KOPT-K1 (cell line): ENCODE results near the gene NLK.
"Not testable (repeated sequence)": the region's sequence is repeated elsewhere in the genome, so short reads cannot be mapped to it uniquely, and the experiment has no call there.

Source experiments
- H3K27ac ChIP-seq: fragments of 200-600 bp; sonication (generic); 2 replicates; pipeline ENCODE4 v1.5.1; 2016; ENCODE audit warnings: antibody characterized with exemption, mild to moderate bottlenecking, low read depth, low read length; ENCODE audit not compliant: poor library complexity, severe bottlenecking
- H3K36me3 ChIP-seq: fragments of 200-600 bp; sonication (generic); 2 replicates; pipeline ENCODE4 v1.5.1; 2017; ENCODE audit warnings: antibody characterized with exemption, mild to moderate bottlenecking, low read length, moderate library complexity; ENCODE audit not compliant: insufficient read depth
- H3K9me3 ChIP-seq: fragments of 200-600 bp; sonication (generic); 2 replicates; pipeline ENCODE4 v1.5.1; 2017; ENCODE audit warnings: antibody characterized with exemption, low read length, mild to moderate bottlenecking; ENCODE audit not compliant: insufficient read depth, poor library complexity, severe bottlenecking

Gene NLK

DNA sequence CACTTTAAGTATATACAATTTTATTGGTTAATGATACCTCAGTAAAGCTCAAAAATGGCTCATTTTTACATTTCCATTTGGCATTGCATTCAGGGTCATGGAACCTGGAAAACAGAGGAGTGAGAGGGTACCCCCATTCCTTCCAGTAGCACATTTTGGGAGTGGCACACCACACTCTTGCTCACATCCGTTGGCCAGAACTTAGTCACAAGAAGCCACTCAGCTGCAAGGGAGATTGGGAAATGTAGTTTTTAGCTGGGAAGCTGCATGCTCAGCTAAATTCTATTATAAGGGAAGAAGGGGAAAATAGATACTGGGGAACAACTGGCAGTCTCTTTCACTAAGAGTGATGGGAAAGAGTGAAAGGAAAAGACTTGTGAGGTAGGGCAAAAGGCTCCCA, 174.1 kb downstream of the NLK start:
- Histone ChIP-seq H3K36me3 (no peaks in the 10 kb centered on the region), H3K27ac (no peak overlapping the region), H3K9me3 (peaks cover 8% of the 10 kb centered on the region)

DNA sequence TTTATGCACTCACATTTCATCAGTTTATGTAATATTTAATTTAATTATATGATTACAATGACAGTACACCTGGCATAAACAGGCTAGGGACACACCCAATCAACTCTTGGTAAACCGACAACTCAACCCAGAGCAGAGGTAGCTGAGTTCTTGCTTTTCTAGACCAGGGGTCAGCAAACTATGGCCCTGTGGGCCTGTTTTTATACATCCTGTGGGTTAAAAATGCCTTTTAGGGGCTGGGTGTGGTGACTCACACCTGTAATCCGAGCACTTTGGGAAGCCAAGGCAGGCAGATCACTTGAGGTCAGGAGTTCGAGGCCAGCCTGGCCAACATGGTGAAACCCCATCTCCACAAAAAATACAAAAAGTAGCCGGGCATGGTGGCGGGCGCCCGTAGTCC, 177.3 kb downstream of the NLK start:
- no peaks in the 10 kb centered on the region for H3K36me3 ChIP-seq
- no peaks in the 10 kb centered on the region for H3K9me3 ChIP-seq
- H3K27ac ChIP-seq: no peak overlapping the region

DNA sequence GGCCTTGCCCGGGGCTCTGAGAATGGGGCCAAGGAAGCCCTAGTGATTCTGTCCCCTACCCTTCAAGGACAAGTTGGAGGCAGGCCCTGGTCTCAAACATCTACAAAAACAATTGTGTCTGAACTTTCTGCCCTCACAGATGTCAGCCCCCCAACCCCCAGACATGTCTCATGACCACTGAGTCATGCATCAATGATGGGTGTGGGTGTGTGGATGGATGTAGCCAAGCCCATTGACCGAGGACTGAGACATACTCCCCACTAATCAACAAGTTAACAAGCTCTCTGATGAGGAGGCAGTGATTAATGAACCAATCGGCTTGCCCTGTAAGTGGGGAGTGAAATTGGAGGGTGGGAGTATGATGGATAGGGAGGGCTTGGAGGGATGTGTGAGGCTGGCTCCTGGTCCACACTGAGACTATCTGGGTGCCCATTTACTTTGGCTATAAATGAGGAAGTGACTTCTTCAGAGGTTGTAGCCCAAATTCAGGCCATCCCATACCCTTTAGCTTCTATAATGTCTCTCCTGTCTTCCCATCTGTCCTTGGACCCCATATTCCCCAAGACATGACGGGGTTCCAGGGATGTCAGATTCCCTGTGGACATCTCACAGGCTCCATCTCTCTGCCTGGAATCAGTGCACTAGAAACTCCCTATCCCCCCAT, 179.4 kb downstream of the NLK start:
- no peaks in the 10 kb centered on the region for H3K36me3 ChIP-seq
- no peaks in the 10 kb centered on the region for H3K9me3 ChIP-seq
- H3K27ac ChIP-seq: no peak overlapping the region

DNA sequence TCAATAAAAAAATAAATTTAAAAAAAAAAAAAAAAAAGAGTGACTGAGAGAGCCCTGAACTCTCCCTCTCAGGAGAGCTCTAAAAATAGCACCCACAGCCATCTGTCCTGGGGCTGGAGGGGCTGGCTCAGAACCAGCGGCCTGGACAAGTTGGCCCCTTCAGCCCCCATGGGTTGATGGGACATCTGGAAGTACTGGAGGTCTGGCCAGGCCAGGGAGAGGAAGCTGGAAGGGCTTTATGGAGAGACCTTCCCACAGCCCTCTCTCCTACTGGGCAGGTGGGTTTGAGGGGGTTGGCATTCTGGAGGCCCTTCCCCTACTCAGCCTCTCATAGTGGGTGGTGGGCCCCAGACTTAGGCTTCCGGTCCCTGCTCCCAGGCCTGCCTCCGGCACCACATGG, 182.8 kb downstream of the NLK start:
- Histone ChIP-seq H3K9me3 (no peaks in the 10 kb centered on the region), H3K36me3 (no peaks in the 10 kb centered on the region), H3K27ac (no peak overlapping the region)

DNA sequence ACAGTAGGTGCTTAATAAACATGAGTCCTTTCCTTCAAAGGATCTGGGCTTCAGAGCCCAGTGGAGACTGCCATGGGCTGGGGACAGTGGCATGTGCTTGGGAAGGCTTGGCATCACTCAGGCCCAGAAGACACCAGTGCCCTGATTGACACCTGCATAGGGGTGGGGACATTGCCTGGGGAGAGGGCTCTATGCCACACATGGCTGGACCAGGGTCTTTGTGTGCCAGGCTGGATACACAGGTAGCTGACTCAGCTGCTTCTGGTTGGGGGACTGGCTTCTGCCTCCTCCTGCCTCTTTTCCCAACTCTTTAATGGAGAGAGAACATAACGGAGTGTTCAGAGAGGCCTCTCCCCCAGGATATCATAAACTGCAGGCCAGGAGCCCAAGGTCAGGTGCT, 183.4 kb downstream of the NLK start:
- Histone ChIP-seq H3K9me3 (no peaks in the 10 kb centered on the region), H3K27ac (no peak overlapping the region), H3K36me3 (no peaks in the 10 kb centered on the region)

DNA sequence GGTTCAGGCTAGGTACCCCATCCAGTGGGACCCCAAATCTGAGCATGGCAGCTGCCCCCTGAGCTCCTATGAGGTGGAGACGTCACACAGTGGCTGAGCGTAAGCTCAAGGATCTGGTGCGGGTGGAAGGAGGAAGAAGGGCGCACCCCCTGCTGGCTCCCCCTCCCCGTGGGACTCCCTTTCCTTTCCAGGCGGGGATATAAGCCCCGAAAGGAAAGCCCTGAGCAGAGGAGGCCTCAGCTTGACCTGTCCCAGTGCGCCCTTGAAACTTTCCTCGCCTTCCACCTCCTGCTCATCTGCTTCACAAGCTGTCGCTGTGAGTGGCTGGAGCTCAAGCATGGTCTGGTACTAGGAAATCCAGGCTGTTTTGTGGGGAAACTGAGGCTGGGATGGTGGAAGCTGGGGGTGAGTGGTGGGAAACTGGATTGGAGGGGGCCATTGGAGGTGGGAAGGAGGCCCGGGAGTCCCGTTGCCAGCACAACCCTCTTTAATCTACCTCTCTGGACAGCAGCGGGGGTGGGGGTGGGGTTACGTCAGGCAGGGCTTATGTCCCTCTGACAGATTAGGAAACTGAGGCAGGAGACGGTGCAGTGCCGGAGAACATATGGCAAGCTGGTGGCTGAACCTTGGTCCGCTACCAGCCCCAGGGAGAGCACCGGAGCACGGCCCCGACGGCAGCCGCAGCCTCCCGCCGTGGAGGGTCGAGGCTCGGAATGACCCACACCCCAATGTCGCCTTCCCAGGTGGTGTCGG, 184.3 kb downstream of the NLK start:
- no peak overlapping the region for H3K27ac ChIP-seq
- H3K9me3 ChIP-seq: no peaks in the 10 kb centered on the region
- no peaks in the 10 kb centered on the region for H3K36me3 ChIP-seq

DNA sequence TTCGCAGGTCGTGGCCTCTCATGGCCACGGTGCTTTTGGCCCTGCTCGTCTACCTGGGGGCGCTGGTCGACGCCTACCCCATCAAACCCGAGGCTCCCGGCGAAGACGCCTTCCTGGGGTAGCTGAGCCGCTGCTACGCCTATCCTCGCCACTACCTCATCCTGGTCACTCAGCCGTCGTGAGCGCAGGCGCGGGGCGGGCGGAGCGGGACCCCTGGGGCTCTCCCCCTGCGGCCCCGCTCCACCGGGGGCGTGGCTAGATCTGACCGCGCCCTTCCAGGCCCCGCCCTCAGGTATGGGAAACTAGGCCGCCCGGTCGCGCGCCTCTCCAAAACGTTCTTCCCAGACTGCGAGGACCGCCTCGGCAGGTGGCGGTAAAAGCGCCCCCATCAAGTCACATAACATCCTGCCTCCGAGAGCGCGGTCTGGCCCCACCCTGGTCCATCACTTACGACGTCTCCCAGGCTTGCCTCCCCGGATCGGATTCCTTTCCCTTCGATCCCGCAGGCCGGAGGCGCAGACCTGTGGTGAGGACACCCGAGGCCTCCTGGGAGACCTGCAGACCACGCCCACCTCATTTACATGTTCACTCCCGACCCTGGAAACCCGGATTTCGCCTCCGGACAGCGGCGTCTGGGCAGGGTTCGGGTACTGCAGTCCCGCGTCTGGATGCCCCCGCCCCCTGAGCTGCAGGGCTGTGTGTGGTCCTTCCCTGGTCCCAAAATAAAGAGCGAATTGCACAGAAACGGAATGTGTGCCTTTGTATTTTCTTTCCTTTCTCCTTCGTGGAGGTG, 185.0 kb downstream of the NLK start:
- no peaks in the 10 kb centered on the region for H3K36me3 ChIP-seq
- H3K27ac ChIP-seq: no peak overlapping the region
- no peaks in the 10 kb centered on the region for H3K9me3 ChIP-seq

DNA sequence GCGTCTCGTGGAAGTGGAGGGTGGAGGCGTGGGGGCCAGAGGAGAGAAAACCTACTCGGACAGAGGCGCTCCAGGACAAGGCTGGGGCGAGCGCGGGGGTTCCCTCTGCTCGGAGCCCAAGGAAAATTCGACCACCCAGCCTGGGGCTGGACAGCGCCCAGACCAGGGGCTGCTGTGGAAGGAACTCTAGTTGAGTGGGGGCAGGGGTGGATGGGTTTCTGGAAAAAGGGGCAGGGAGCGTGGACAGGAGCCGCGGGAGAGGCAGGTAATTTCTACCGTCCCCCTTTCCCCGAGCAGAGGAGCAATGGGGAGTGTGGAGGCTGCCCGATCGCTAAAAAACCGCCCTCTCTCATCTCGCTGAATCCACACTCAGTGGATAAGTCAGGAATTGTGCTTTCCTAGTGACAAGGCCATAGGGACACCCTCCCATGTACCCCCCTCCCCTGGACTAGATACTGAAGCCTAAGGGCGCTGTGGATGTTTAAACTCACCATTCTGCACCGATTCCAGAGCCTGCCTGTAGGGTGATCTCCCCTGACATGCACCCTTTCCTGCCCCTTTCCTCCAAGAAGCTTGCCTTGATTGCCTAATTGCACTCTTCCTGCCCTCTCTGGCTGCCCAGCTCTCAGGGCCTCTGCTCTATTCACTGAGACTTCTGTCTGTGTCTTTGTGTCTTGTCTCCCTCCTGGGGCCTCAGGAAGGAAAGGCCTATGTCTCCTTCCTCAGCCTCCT, 185.8 kb downstream of the NLK start:
- H3K9me3 ChIP-seq: no peaks in the 10 kb centered on the region
- H3K36me3 ChIP-seq: no peaks in the 10 kb centered on the region
- no peak overlapping the region for H3K27ac ChIP-seq

DNA sequence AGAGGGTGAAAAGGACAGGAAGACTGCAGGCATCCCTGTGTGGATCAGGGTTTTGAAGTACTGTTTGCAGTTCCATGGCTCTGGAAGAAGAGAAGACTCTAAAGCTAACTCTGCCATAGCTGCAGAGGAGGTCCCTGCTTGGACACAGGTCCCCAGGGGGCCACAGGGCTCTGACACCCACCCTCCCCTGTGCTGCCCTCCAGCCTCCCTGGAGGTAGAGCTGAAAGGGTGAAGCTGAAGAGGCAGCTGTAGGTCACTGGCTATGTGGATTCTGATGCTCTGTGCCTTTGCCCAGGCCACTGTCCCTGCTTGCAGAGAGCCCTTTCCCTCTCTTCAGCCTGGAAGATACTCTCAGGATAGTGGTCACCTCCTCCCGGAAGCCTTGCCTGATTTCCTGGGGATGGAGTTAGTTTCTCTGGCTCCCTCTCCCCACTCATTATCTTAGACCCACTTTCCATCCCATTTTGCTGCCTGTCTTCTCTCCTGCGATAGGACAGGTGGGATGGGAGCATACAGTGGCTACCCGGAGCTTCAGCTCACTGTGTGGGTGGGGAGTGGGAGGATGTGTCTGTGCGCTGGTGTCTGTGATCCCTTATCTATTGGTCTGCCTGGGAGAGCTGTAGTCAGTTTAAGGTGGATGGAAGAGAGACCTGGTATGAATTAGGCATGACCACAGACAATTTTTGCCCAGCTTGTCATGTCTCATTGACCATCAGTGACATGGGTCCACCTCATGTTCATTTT, 186.7 kb downstream of the NLK start:
- H3K36me3 ChIP-seq: no peaks in the 10 kb centered on the region
- no peaks in the 10 kb centered on the region for H3K9me3 ChIP-seq
- no peak overlapping the region for H3K27ac ChIP-seq

DNA sequence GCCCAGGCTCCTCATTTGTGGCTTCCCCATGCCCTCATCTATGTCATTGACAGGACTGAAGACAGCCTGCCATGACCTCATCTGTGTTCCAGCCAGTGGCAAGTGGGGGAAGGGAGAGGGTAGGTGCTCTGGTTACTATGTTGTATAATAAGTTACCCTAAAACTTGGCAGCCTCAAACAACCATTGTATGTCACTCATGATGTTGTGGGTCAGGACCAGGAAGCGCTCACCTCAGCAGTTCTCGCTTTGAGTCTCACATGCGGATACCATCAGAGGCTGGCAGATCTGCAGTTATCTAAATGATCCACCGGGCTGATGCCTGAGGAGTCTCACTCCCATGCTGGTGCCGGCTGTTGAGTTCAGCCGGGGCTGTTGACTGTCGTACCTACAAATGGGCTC, 187.5 kb downstream of the NLK start:
- Histone ChIP-seq H3K27ac (no peak overlapping the region), H3K9me3 (no peaks in the 10 kb centered on the region), H3K36me3 (no peaks in the 10 kb centered on the region)

DNA sequence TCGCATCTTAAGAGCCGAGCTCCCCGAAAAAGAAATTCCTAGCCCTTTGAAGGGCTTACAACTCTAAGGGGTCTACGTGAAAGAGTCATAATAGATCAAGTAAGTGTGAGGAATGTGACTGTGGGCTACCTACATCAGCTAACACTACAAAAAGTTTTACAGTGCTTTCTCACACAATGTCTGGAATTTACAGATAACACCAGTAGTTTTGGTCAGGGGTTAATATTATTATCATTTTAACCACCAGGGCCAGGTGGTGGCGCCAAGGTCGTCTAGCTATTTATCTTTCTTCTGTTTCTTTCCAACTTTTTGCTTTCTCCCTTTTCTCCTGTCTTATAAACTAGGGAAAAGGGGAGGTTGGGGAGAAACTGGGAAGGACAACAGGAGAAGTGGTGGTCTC, 188.1 kb downstream of the NLK start:
- H3K36me3 ChIP-seq, H3K9me3 ChIP-seq, H3K27ac ChIP-seq: not testable (repeated sequence)

DNA sequence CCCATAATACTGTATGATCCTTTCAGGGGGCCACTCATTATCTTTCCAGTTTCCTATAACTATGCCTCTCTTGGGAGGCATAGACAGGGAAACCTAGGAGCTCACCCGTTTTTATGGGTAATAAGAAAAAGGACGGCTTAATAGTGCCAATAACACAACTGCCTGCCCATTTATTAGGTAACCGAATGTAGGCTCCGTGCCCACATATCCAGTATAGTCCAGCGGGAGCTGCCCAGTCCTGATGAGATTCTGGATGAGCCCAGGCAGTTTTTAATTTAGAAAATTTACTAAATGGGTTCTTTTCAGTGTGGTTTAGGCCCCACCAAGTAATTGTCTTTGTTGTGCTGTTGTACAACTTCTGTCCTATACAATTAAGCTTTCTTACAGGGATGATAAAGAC, 189.1 kb downstream of the NLK start:
- H3K27ac ChIP-seq, H3K9me3 ChIP-seq: not testable (repeated sequence)

DNA sequence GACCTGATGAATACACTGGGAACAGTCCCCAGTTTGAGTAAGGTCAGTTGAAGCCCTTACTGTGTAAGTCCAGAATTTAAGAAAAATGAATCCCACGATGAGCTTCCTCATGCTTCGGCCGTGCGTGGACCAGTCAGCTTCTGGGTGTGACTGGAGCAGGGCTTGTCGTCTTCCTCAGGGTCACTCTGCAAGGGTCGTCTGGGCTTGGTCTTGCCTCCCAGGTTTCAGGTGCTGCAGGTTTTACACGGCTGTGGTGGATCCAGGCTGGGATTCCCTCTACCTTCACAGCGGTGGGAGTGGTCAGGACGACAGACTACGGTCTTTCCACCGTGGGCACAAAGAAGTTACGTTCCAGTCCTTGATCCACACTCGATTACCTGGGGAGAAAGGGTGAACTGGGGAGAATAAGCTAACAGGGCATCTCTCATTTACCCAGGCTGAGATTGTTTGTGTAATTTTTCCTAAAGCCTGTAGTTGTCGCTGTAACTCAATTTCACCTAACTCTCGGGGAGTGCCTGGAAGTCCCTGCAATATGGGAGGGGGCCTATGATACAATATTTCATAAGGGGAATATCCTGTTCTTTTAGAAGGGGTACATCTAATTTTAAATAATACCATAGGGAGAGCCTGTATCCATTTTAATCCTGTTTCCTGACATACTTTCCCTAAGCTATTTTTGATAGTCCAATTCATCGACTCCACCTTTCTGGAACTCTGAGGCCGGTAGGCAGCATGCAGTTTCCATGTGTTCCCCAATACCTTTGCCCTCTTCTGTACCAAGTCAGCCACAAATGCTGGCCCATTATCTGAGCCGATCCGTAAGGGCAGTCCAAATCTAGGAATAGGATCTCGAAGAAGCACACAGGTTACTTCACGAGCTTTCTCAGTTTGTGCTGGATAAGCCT, 190.7 kb downstream of the NLK start:
- not testable (repeated sequence) for H3K27ac ChIP-seq, H3K36me3 ChIP-seq, H3K9me3 ChIP-seq

More for the DNA sequence above, 189.1 kb downstream of the NLK start:
- not testable (repeated sequence) for H3K36me3 ChIP-seq
